ENCODE results near the gene VPS35.

The VPS35 gene

DNA sequence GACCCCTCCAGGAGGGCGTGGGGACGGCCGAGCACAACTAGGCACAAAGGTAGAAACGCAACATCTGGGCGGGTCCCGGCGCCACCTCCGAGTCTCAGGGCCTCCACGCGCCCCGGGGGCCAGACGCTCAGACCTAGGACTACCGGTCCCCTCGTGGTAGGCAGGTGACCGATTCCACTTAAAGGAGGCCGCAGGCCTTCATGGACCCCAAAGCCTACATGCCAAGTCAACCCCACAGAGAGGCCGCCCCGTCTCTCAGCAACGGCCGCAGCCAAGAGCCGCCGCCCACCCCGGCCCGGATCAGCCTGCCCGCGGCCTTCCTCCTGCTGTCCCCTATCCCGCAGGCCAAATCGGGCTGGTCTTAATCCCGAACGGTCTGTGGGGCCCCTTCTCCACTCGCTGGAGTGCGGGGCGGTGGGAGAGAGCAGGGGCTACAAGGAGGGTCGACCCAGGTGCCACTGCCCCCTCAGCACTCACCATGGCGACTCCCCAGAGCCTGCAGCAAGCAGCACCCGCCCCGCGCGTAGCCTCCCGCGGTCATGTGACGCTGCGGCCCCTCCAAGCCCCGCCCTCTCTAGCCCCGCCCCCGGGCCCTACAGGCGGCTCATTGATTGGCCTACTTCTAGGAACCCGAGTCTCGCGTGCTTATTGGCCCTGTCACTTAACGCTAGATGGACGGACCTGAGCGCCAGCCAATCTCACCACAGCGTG lies at the start of gene VPS35:
Gene VPS35 (minus strand): TSS at position 525 of the 711 bp plus-strand sequence. CDS start 45 bp downstream, at position 480.
- H3K4me3 ChIP-seq (ENCODE audit: control insufficient read depth, low read depth, low read length) = peak within 1 kb of the TSS; percentile 92
- DNase-seq (ENCODE audit: low read depth) = peak; percentile 96
- no peak for TF ChIP-seq CTCF (IDR thresholded peaks at IDR 0.05; ENCODE audit: control insufficient read depth, insufficient read depth, low read depth, low read length, missing control alignments)

DNA sequence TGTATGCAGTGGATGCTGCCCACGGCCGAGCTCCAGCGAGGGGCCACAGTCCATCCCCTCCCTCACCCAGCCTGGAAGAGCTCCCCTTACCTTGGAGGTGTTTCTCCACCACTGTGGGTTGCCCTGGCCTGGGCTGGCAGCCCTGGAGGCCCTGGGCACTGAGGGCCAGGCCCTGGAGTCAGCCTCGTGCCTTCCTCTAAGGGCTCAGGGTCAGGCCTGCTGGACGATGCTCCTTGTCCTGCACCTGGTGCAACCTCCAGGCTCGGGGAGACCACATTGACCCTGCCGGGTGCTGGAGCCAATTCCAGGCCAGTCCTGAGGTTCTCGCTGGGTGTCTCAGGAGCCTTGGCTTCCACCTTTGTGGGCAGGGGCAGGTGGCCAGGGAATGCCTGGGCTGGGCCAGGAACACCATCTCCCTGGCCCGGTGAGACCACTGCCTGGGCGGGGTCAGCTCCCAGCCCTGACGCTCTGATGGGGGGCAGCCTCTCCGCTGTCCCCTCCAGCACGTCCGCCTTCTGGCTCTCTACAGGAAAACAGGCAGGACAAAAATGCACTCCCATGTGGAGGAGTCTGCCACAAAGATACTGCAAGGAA lies 48.7 kb upstream of the VPS35 start:
- H3K4me3 ChIP-seq (ENCODE audit: control insufficient read depth, low read depth, low read length) = no peak overlapping the region
- DNase-seq (ENCODE audit: low read depth) = no peak
- no peak for TF ChIP-seq CTCF (IDR thresholded peaks at IDR 0.05; ENCODE audit: control insufficient read depth, insufficient read depth, low read depth, low read length, missing control alignments)

DNA sequence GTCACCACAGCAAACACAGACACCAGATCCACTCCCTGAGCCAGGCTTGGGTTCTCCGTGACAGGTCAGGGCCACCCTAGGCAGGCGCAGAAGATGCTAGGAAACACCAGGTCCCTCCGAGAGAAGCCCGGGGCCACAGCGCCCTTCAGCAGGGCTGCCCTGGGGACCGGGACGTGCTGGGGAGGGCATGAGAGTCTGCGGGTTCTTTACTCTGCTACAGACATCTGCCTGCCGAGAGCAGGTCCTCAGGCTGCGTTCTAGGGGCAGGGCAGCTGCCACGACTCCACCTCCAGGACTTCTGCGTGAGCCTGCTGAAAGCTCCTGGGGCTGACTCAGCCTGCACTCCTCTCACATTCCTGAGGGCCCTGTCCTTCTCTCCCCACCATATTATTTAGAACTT lies 47.7 kb upstream of the VPS35 start:
- no peak for TF ChIP-seq CTCF (IDR thresholded peaks at IDR 0.05; ENCODE audit: control insufficient read depth, insufficient read depth, low read depth, low read length, missing control alignments)
- DNase-seq (ENCODE audit: low read depth) = no peak
- H3K4me3 ChIP-seq (ENCODE audit: control insufficient read depth, low read depth, low read length) = no peak overlapping the region

DNA sequence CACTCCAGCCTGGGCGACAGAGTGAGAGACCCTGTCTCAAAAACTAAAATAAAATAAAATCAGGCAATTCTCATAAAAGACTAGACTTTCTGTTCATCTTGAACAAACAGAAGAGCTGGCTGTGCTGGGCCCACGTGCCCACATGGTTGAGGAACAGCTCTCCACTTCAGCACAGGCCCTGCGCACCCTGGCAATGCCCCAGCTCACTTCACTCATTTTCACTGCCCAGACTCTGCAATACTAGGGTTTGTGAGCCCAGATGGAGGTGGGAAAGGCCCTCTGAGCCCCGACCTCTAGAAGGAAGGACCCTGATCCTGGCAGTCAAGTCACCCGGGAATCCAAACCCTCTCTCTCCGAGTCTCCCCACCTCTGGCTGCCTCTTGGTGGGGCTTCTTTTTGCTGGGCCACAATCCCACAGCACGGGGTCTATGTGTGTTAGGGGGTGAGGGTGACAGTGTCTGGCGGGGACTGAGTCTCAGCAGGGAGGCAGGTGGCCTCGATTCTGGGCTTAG lies 44.4 kb upstream of the VPS35 start:
- H3K4me3 ChIP-seq (ENCODE audit: control insufficient read depth, low read depth, low read length) = no peak overlapping the region
- no peak for DNase-seq (ENCODE audit: low read depth)
- TF ChIP-seq CTCF (IDR thresholded peaks at IDR 0.05; ENCODE audit: control insufficient read depth, insufficient read depth, low read depth, low read length, missing control alignments) = no peak

GRCh38 chr16:46732561-46732960 lies 43.6 kb upstream of the VPS35 start:
- no peak for DNase-seq (ENCODE audit: low read depth)
- H3K4me3 ChIP-seq (ENCODE audit: control insufficient read depth, low read depth, low read length) = no peak overlapping the region
- no peak for TF ChIP-seq CTCF (IDR thresholded peaks at IDR 0.05; ENCODE audit: control insufficient read depth, insufficient read depth, low read depth, low read length, missing control alignments)

DNA sequence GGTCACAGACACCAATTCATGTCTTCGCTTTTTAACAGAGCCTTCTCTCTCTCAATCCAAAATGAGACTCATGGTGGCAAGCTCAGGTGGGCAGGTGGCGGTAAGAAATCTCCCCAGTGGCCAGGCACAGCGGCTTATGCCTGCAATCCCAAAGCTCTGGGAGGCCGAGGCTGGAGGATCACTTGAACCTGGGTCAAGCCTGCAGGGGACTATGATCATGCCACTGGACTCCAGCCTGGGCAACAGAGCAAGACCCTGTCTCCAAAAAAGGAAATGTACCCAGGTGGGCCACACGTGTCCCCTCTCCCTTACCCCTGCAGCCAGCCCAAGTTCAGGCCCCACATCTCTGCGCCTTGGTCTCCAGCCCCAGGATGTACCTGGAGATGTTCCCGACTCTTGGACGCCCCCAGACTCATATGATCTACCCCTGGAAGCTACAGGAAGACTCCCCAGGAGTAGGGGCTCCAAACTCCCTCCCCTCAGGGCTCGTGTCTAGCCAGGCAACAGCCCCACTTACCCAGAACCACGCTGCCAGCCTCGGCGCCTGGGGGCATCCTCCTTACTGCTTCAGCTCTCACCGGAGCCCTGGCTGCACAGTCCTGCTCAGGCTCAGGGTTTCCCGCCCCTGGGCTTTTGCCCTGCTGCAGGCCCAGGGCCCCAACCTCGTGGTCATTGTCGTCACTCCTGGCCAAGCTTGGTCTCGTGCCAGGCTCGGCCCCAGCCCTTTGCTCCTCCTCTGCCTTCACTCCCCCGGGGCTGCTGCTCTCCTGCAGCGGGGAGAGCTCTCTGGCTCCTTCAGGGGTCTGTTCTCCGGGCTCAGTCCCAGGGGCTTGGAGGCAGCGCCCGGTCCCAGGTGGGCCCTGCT lies 42.9 kb upstream of the VPS35 start:
- DNase-seq (ENCODE audit: low read depth) = no peak
- TF ChIP-seq CTCF (IDR thresholded peaks at IDR 0.05; ENCODE audit: control insufficient read depth, insufficient read depth, low read depth, low read length, missing control alignments) = no peak
- H3K4me3 ChIP-seq (ENCODE audit: control insufficient read depth, low read depth, low read length) = no peak overlapping the region

Measured in AG09309 (cell line).